Neutrophil (primary cell): Measurements from ENCODE around the gene SORBS2.

Experiments used
- H3K27ac ChIP-seq: fragments of 200-600 bp; sonication (generic); 2 replicates; pipeline ENCODE4 v1.5.1; 2016; ENCODE audit warnings: mild to moderate bottlenecking, moderate library complexity
- H3K27me3 ChIP-seq: fragments of 200-600 bp; sonication (generic); 2 replicates; pipeline ENCODE4 v1.6.0; 2016; ENCODE audit warnings: mild to moderate bottlenecking
- H3K36me3 ChIP-seq: fragments of 200-600 bp; sonication (generic); 2 replicates; pipeline ENCODE4 v1.5.1; 2017
- H3K4me1 ChIP-seq, 2 experiments: fragments of 200-600 bp in 1 of 2; sonication (generic) in 1 of 2; 1 replicate in 1 of 2; 2 replicates in 1 of 2; pipeline versions ENCODE4 v1.5.1 to v1.6.1; 2013 to 2016; ENCODE audit warnings: low read depth in 1 of 2, low read length in 1 of 2, mild to moderate bottlenecking in 1 of 2, moderate library complexity in 1 of 2; ENCODE audit not compliant: control insufficient read depth in 1 of 2, insufficient read depth in 1 of 2
- H3K4me3 ChIP-seq, 2 experiments: fragments of 200-600 bp in 1 of 2; sonication (generic) in 1 of 2; 1 replicate in 1 of 2; 2 replicates in 1 of 2; pipeline ENCODE4 v1.5.1; 2013 to 2016; ENCODE audit warnings: low read depth in 1 of 2, low read length in 1 of 2, mild to moderate bottlenecking in 1 of 2, moderate library complexity in 1 of 2
- H3K9me3 ChIP-seq: fragments of 200-600 bp; sonication (generic); 2 replicates; pipeline ENCODE4 v1.5.1; 2016
- CTCF ChIP-seq: fragments of 200-600 bp; sonication (generic); IDR thresholded peaks from 2 replicates; pipeline ENCODE4 v1.5.1; 2016; ENCODE audit warnings: antibody characterized with exemption

The SORBS2 gene

DNA sequence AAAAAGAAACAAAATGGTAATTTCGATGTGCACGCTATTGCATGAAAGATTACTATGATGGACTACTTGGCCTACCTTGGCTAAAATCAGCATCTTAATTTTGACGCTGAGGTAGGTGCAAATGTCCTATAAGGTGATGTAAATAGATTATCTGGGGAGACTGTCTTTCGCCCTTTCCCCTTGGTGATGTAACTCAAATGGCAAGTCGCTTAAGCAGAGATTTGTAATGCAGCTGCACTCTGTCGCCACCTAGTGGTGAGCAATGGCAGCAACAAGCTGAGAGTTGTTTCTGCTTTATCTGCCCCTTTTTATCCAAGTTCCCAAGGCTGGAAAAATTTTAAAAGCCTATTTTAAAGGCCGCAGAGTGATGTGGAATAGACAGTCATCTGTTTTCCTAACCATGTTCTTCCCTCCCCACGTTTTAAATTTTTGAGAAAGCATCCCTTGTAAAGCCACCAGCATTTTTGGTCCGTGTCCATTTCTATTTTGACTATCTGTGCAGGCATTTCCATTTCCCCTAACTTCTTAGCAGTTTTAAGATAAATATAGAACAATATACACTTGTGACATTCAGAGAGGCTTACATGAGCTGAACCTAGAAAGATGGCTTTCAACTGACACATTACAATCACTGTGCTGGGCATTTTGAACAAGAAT is 214.3 kb downstream of the SORBS2 start:
- Histone ChIP-seq H3K4me1 (no peaks in the 10 kb centered on the region), H3K4me3 (no peak overlapping the region), H3K27me3 (peaks cover 43% of the 10 kb centered on the region), H3K36me3 (no peaks in the 10 kb centered on the region), H3K9me3 (no peaks in the 10 kb centered on the region), H3K27ac (no peak overlapping the region)
- TF ChIP-seq CTCF: peak; percentile 88

GRCh38 chr4:185592845-185593488 is 219.0 kb downstream of the SORBS2 start:
- Histone ChIP-seq H3K27me3 (peaks cover 84% of the 10 kb centered on the region), H3K27ac (no peak overlapping the region), H3K4me3 (no peak overlapping the region), H3K36me3 (no peaks in the 10 kb centered on the region), H3K9me3 (no peaks in the 10 kb centered on the region), H3K4me1 (no peaks in the 10 kb centered on the region)
- no peak for TF ChIP-seq CTCF

- Histone ChIP-seq H3K4me3 (no peak overlapping the region), H3K36me3 (no peaks in the 10 kb centered on the region), H3K9me3 (no peaks in the 10 kb centered on the region), H3K4me1 (no peaks in the 10 kb centered on the region), H3K27ac (no peak overlapping the region), H3K27me3 (peaks cover 88% of the 10 kb centered on the region)
- TF ChIP-seq CTCF: no peak
Observed at GRCh38 chr4:185592438-185592837, 219.6 kb downstream of the SORBS2 start.

DNA sequence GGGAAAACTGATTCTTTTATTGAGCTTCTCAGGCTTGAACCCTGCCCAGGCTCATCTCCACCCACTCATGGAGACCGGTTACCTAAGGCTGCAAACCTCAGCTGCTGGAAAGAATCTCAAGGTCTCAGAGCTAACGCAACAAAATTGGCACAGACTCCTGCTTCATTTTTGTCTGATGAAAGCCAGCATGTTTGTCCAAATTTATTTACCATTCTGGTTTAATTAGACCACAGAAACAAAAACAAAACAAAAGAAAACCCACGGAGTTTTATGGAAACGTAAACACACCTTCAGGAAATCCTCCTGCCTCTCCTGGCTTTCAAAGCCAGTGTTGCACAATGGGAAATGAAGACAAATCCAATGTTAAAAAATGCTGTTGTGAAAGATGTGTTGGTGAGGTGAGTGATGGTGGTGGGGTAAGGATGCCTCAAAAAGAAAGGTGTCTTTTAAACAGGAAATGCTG is 220.3 kb downstream of the SORBS2 start:
- TF ChIP-seq CTCF: no peak
- Histone ChIP-seq H3K27ac (no peak overlapping the region), H3K4me1 (no peaks in the 10 kb centered on the region), H3K9me3 (no peaks in the 10 kb centered on the region), H3K4me3 (no peak overlapping the region), H3K27me3 (peaks cover 95% of the 10 kb centered on the region), H3K36me3 (no peaks in the 10 kb centered on the region)

DNA sequence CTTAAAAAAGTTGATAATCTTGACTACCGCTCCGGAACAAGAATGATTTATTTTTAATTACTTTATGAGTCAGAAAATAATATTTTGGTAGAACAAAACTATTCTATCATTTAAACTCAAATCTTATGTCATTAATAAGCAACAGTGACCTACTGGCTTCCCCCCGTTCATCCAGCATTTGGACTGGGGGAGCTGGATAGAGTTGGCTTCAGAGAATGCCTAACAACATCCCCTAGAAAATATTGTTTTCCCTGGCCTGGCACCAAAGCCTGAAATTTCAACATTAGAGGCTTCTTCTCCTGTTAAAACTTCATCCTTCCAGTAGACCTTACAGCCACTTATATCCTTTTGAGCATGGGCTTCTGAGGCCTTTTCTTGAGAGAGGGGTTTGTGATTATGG is 221.0 kb downstream of the SORBS2 start:
- H3K36me3 ChIP-seq: no peaks in the 10 kb centered on the region
- TF ChIP-seq CTCF: no peak
- peaks cover 99% of the 10 kb centered on the region for H3K27me3 ChIP-seq
- no peaks in the 10 kb centered on the region for H3K4me1 ChIP-seq
- H3K27ac ChIP-seq: no peak overlapping the region
- no peaks in the 10 kb centered on the region for H3K9me3 ChIP-seq
- no peak overlapping the region for H3K4me3 ChIP-seq
